SKM-1 (cell line): ENCODE measurements around the gene CIDEA.

Source experiments
- DNase-seq: peaks from one replicate; lab custom pipeline; 2025; ENCODE audit not compliant: unreplicated experiment; lab: John Stamatoyannopoulos, UW

CIDEA gene

DNA sequence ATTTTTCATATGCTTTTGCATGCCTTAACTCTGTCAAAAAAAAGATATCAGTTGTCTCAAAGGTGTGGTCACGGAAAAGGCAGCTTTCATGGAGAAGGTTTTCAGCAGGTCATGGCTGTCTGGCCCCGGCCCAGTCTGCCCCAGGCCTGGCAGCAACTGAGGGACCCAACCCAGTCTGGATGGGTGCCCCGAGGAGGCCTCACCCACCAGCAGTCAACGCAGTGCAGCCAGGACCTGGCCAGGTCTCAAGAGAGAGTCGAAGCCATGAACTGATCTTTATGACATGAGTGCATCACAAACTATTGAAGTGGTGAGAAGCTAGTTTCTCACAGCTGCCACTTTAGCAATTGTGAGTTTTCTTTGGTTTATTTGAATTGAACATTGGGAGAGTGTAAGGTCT is 61.8 kb downstream of the CIDEA start:
- DNase-seq = no peak

DNA sequence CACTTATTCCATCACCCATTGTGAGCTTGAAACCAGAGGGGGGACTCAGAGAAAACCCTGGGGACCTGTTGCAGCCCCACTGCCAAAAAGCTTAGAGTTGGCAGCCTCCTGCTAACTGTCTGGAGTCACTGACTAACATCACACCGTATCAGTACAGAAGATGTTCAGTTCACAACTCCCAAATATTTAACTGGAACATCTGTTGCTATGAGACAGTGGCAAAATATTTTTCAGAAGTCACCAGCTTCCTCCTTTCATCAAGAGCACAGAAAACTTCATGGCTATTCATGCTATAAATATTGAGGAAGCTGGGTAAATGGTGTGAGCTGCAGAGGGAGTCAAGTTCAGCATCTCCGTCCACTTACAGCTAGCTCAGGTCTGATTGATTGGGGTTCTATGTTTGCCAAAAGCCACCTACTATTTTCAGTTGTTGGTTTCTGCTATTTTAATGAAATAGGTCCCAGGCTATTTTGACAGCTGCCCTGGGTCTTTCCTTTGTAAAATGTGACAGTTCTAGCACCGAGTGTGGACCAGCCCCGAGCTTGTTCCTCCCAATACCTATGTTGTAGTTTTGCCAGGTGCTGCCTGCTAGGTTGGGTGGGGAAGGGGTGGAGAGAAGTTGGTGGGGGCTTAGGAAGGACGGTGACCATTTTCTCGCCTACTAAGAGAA is 63.6 kb downstream of the CIDEA start:
- no peak for DNase-seq

DNA sequence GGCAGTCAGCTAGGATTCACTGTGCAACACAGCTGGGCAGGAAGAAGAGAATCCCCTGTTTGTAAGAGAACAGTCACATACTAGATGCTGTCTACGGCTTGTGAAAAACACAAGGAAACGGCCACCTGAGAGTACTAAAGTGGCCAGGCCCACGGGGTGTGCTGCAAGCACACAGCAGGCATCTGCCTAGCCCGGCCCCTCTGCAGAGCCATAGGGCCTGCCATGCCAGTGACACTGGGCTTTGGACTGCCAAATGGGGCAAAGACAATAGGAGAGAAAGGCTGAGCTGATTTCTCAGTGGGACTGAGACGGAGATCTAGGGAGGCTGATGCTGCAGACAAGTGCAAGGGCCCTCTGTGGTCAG is 64.2 kb downstream of the CIDEA start:
- no peak for DNase-seq

DNA sequence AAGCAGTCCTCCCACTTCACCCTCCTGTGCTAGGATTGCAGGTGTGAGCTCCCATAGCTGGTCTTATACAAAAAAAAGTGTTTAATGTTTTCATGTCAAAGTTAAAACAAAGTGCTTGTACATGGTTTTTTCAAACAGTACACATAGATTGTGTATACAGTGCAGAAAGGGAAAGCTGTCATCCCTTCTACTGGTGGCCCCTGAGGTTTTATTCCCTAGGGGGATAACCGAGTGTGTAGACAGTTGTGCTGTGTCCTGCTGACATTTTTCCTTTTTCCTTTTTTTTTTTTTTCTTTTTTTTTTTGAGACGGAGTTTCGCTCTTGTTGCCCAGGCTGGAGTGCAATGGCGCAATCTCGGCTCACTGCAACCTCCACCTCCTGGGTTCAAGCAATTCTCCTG is 64.7 kb downstream of the CIDEA start:
- no peak for DNase-seq

- DNase-seq = no peak
These were observed 67.2 kb downstream of the CIDEA start for GRCh38 chr18:12321333-12321732.

DNA sequence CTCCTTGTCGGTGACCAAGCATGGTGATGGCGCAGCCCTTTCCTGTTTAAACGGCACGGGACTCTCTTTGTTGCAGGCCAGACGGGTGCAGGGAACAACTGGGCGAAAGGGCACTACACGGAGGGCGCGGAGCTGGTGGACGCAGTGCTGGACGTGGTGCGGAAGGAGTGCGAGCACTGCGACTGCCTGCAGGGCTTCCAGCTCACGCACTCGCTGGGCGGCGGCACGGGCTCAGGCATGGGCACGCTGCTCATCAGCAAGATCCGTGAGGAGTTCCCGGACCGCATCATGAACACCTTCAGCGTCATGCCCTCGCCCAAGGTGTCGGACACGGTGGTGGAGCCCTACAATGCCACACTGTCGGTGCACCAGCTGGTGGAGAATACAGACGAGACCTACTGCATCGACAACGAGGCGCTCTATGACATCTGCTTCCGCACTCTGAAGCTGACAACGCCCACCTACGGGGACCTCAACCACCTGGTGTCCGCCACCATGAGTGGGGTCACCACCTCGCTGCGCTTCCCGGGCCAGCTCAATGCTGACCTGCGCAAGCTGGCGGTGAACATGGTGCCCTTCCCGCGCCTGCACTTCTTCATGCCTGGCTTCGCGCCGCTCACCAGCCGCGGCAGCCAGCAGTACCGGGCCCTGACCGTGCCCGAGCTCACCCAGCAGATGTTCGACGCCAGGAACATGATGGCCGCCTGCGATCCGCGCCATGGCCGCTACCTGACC is 71.0 kb downstream of the CIDEA start:
- DNase-seq = no peak

- no peak for DNase-seq
These were observed 71.6 kb downstream of the CIDEA start for GRCh38 chr18:12325726-12326245.

GRCh38 chr18:12326711-12327460 is 72.7 kb downstream of the CIDEA start:
- no peak for DNase-seq
